A549 (cell line): ENCODE measurements around the gene CFAP157. TPM values are rescaled to one million over a fixed set of nuclear protein-coding genes. Genes with fewer than 3 reads are reported as not detected.
A peak's percentile ranks its signal among the peaks of the same experiment; 100 is the strongest.
"Not testable (repeated sequence)": the region's sequence is repeated elsewhere in the genome, so short reads cannot be mapped to it uniquely, and the experiment has no call there.

Source experiments
- ATAC-seq, 2 experiments: fragments of 200-7000 bp in 1 of 2; fragments of >200 bp in 1 of 2; cut with Nextera tagmentation in 1 of 2; cut with Tn5 transposase in 1 of 2; 3 replicates each; pipeline versions ENCODE4 v1.8.0 to v1.9.1; 2018 to 2020; ENCODE audit warnings: mild to moderate bottlenecking in 1 of 2, moderate library complexity in 1 of 2
- CTCF ChIA-PET: fragments of 300-600 bp; sonication (Branson Sonifier 250); formaldehyde crosslinking; extraction: SDS; loops from one replicate; lab custom pipeline; 2021; ENCODE audit warnings: antibody characterized with exemption, inconsistent platforms; lab: Yijun Ruan, JAX
- POLR2A ChIA-PET: fragments of 350-600 bp; formaldehyde crosslinking; extraction: SDS; loops from one replicate; lab custom pipeline; 2021; ENCODE audit warnings: antibody characterized with exemption, inconsistent platforms; lab: Yijun Ruan, JAX
- DNase-seq, 2 experiments: peaks; one replicate each; pipeline versions ENCODE4 v3.0.0 to v3.0.0-alpha.2; 2011 to 2016; ENCODE audit warnings: low read depth in 1 of 2, low spot score in 1 of 2
- FAIRE-seq: peaks from 2 replicates; lab custom pipeline; 2011; peaks lifted over from hg19 to GRCh38; lab: Jason Lieb, UNC
- H3K27ac ChIP-seq, 2 experiments: fragments of >200 bp; sonication (Bioruptor Twin); formaldehyde crosslinking; 3 replicates each; pipeline ENCODE4 v1.5.1; 2016 to 2017
- H3K4me1 ChIP-seq: fragments of >200 bp; sonication (Bioruptor Twin); formaldehyde crosslinking; 3 replicates; pipeline ENCODE4 v1.6.1; 2016
- H3K4me2 ChIP-seq: fragments of >200 bp; sonication (Bioruptor Twin); formaldehyde crosslinking; 3 replicates; pipeline ENCODE4 v1.6.1; 2016
- H3K4me3 ChIP-seq: fragments of >200 bp; sonication (Bioruptor Twin); formaldehyde crosslinking; 3 replicates; pipeline ENCODE4 v1.5.1; 2016
- H3K9me3 ChIP-seq: fragments of >200 bp; sonication (Bioruptor Twin); formaldehyde crosslinking; 3 replicates; pipeline ENCODE4 v1.6.1; 2016
- ATOH8 ChIP-seq: fragments of 250-450 bp; sonication (Bioruptor Pico); IDR thresholded peaks from 2 replicates; pipeline ENCODE4 v1.5.0; 2020; ENCODE audit warnings: low read depth, mild to moderate bottlenecking, moderate library complexity
- CBX2 ChIP-seq: fragments of 200-600 bp; sonication (generic); IDR thresholded peaks from 2 replicates; pipeline ENCODE4 v1.6.1; 2016; ENCODE audit warnings: low read depth, mild to moderate bottlenecking, borderline replicate concordance
- EHMT2 ChIP-seq: fragments of 200-600 bp; sonication (generic); IDR thresholded peaks from 2 replicates; pipeline ENCODE4 v1.6.1; 2016; ENCODE audit warnings: antibody characterized with exemption, low read depth, mild to moderate bottlenecking, moderate library complexity
- ELK1 ChIP-seq: fragments of 150-350 bp; IDR thresholded peaks from 2 replicates; pipeline ENCODE4 v1.6.1; 2014; ENCODE audit warnings: low read depth, mild to moderate bottlenecking, low read length
- EP300 ChIP-seq, 2 experiments: fragments of >200 bp; sonication (Bioruptor Twin); formaldehyde crosslinking; IDR thresholded peaks; 2 replicates in 1 of 2; 3 replicates in 1 of 2; pipeline ENCODE4 v1.6.1; 2016 to 2017
- FOSB ChIP-seq: fragments of 250-450 bp; sonication (Bioruptor Pico); IDR thresholded peaks from 2 replicates; pipeline ENCODE4 v1.5.0; 2020; ENCODE audit warnings: mild to moderate bottlenecking, moderate library complexity
- FOSL2 ChIP-seq, 2 experiments: fragments of 450-650 bp in 1 of 2; fragments of >200 bp in 1 of 2; sonication (Bioruptor Twin) in 1 of 2; formaldehyde crosslinking; IDR thresholded peaks; 2 replicates each; pipeline versions ENCODE4 v1.5.0 to v1.6.1; 2016 to 2020; ENCODE audit warnings: mild to moderate bottlenecking in 1 of 2, moderate library complexity in 1 of 2
- HMGXB4 ChIP-seq: fragments of 250-450 bp; sonication (Bioruptor Pico); IDR thresholded peaks from 2 replicates; pipeline ENCODE4 v1.5.0; 2021; ENCODE audit warnings: mild to moderate bottlenecking, moderate library complexity, borderline replicate concordance
- HOXB13 ChIP-seq: fragments of 250-450 bp; sonication (Bioruptor Pico); IDR thresholded peaks from 2 replicates; pipeline ENCODE4 v1.5.0; 2020; ENCODE audit warnings: low read depth, mild to moderate bottlenecking, moderate library complexity
- NFE2L2 ChIP-seq: fragments of 150-350 bp; conservative IDR thresholded peaks from 2 replicates; pipeline ENCODE4 v1.6.1; 2014; ENCODE audit warnings: low read length
- NPAS2 ChIP-seq: fragments of 250-450 bp; sonication (Bioruptor Pico); IDR thresholded peaks from 2 replicates; pipeline ENCODE4 v1.8.0; 2022; ENCODE audit warnings: mild to moderate bottlenecking, moderate library complexity, borderline replicate concordance
- PHF8 ChIP-seq: fragments of 200-600 bp; sonication (generic); IDR thresholded peaks from 2 replicates; pipeline ENCODE4 v1.6.1; 2016; ENCODE audit warnings: low read depth, mild to moderate bottlenecking, antibody characterized with exemption, moderate library complexity, borderline replicate concordance
- RARB ChIP-seq: fragments of 250-450 bp; sonication (Bioruptor Pico); IDR thresholded peaks from 2 replicates; pipeline ENCODE4 v1.8.0; 2021; ENCODE audit warnings: mild to moderate bottlenecking, moderate library complexity
- USF2 ChIP-seq: fragments of 450-650 bp; IDR thresholded peaks from 2 replicates; pipeline ENCODE4 v1.6.1; 2014; ENCODE audit warnings: antibody characterized with exemption
- ZC3H11A ChIP-seq: fragments of 450-650 bp; IDR thresholded peaks from 2 replicates; pipeline ENCODE4 v1.6.1; 2014; ENCODE audit warnings: antibody characterized with exemption, mild to moderate bottlenecking
- ZFP36 ChIP-seq: fragments of 450-650 bp; IDR thresholded peaks from 2 replicates; pipeline ENCODE4 v1.6.1; 2014; ENCODE audit warnings: borderline replicate concordance; ENCODE audit not compliant: partially characterized antibody
- WGBS: methylation state at CpG from one replicate; pipeline ENCODE4 v1.1.6; 2017; ENCODE audit errors: missing lambda C conversion rate; 5-methylcytosine and 5-hydroxymethylcytosine counted together
- polyA plus RNA-seq, 4 experiments: library from polyadenylated mRNA; depleted of rRNA in 3 of 4; stranded (reverse); fragments of >200 nt; fragmentation: RNase III in 1 of 4; extraction: RNeasy Plus Mini Kit Qiagen cat#74134 plus additional on column Dnase treatment in 1 of 4; gene quantifications; 2 replicates in 3 of 4; 3 replicates in 1 of 4; pipeline ENCODE4 v1.2.3, GENCODE V29; 2011 to 2017
- TF ChIP-seq, protein P1 (sequence below): fragments of 200-600 bp; sonication (generic); IDR thresholded peaks from 2 replicates; pipeline ENCODE4 v1.6.1; 2016; ENCODE audit warnings: antibody characterized with exemption, mild to moderate bottlenecking, moderate library complexity

CFAP157 gene
- polyA plus RNA-seq, 2 of the 4 experiments (the other 2 are of a cell fraction), result 0.04 TPM

DNA sequence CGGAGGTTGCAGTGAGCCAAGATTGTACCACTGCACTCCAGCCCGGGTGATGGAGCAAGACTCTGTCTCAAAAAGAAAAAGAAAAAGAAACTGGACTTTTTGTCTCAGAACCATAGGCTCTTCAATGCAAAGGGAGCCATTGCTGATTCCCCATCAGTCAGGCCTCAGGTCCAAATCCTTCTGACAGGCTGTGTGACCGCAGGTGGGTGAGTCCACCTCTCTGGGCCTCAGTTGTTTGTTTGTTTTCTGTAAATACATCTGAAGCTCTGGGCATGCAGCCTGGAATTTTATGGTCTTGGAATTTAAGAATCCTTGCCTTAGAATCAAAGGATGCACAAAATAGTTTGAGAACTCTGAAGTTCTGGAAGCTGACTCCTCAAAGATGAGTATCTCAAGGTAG, 49.4 kb downstream of the CFAP157 start:
- no peak overlapping the region for H3K27ac ChIP-seq
- TF ChIP-seq ZFP36, result peak; percentile 13
- no peak for TF ChIP-seq PHF8
- H3K4me2 ChIP-seq, result no peak overlapping the region
- H3K4me1 ChIP-seq, result peaks cover 14% of the 10 kb centered on the region
- ChIA-PET CTCF (interaction anchor here (0.7 to 3.4 kb wide), 7 partner anchors 9 to 114 kb away, joined by 3 to 16 read pairs (median 11); partner anchors contain the start of gene TOR2A), POLR2A (interaction anchor here (0.6 to 0.7 kb wide), 2 partner anchors 37 to 52 kb away, joined by 3 to 4 read pairs; no protein-coding TSS in a partner anchor)
- 87% methylated on average over 3 of the region's 3 CpGs for WGBS
- H3K4me3 ChIP-seq, result no peak overlapping the region
- FAIRE-seq, result no peak
- no peak for DNase-seq
- no peaks in the 10 kb centered on the region for H3K9me3 ChIP-seq
- no peak for ATAC-seq

- CTCF ChIA-PET, result interaction anchor here (0.7 to 3.4 kb wide), 4 partner anchors 12 to 113 kb away, joined by 4 to 16 read pairs (median 12); partner anchors contain the start of gene TOR2A
Measured at GRCh38 chr9:127756776-127757175, 50.0 kb downstream of the CFAP157 start.

GRCh38 chr9:127758843-127759242, 52.1 kb downstream of the CFAP157 start:
- H3K4me2 ChIP-seq, result no peak overlapping the region
- POLR2A ChIA-PET, result interaction anchor here (0.6 kb wide), 1 partner anchor 13 kb away, joined by 5 read pairs; no protein-coding TSS in a partner anchor
- TF ChIP-seq CBX2 (no peak), FOSB (CRISPR knock-in tag) (no peak), HOXB13 (CRISPR knock-in tag) (no peak), ELK1 (no peak), HMGXB4 (CRISPR knock-in tag) (no peak), EHMT2 (no peak), EP300 (IDR thresholded peaks at IDR 0.05) (no peak), RARB (CRISPR knock-in tag) (no peak), FOSL2 (IDR thresholded peaks at IDR 0.05) (no peak), FOSL2 (CRISPR knock-in tag; IDR thresholded peaks at IDR 0.05) (no peak), ZC3H11A (no peak), NPAS2 (CRISPR knock-in tag) (no peak)
- 67% methylated on average over 5 of the region's 5 CpGs for WGBS
- no peaks in the 10 kb centered on the region for H3K9me3 ChIP-seq
- peaks cover 14% of the 10 kb centered on the region for H3K4me1 ChIP-seq
- CTCF ChIA-PET, result interaction anchor here (1.9 to 3.4 kb wide), 2 partner anchors 24 to 26 kb away, joined by 4 to 16 read pairs; partner anchors contain the start of gene TOR2A
- no peak for ATAC-seq
- no peak for FAIRE-seq
- H3K27ac ChIP-seq, result no peak overlapping the region
- DNase-seq, result no peak
- H3K4me3 ChIP-seq, result no peak overlapping the region

More at GRCh38 chr9:127756776-127757175, 50.0 kb downstream of the CFAP157 start:
- ATAC-seq, H3K4me3 ChIP-seq, H3K27ac ChIP-seq, H3K4me2 ChIP-seq, H3K9me3 ChIP-seq, DNase-seq, FAIRE-seq: not testable (repeated sequence)
- POLR2A ChIA-PET, result interaction anchor here (0.6 to 0.7 kb wide), 3 partner anchors 22 to 53 kb away, joined by 3 to 4 read pairs (median 3); no protein-coding TSS in a partner anchor
- WGBS, result 59% methylated on average over 11 of the region's 11 CpGs
- H3K4me1 ChIP-seq, result peaks cover 14% of the 10 kb centered on the region

DNA sequence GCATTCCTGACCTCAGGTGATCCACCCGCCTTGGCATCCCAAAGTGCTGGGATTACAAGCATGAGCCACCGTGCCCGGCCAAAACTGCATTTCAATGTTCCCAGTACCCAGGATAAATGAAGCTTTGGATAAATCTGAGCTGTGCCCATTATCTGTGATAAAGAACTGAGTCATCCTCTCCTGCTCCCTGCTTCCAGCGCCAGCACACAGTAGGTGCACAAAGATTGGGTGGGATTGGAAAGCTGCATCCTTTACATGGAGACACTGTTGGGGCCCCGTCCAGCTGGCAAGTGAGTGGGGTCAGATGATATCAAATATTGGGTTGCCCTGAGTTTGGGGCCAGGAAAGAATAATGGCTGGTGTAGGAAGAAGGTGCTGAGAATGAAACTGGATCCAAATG, 54.3 kb downstream of the CFAP157 start:
- FAIRE-seq (no peak), ATAC-seq (0 out of 6 replicates have a peak, but pooled peaks of 1 of the 2 experiments have one; percentile 12), DNase-seq (no peak)
- WGBS, result 59% methylated on average over 5 of the region's 5 CpGs
- H3K4me3 ChIP-seq, result no peak overlapping the region
- no peaks in the 10 kb centered on the region for H3K4me1 ChIP-seq
- POLR2A ChIA-PET, result no interaction called here
- no peak overlapping the region for H3K27ac ChIP-seq
- no peak overlapping the region for H3K4me2 ChIP-seq
- CTCF ChIA-PET, result interaction anchor here (0.6 to 15.5 kb wide), 7 partner anchors 23 to 182 kb away, joined by 3 to 157 read pairs (median 5); partner anchors contain the start of genes CDK9, SH2D3C and TOR2A
- no peaks in the 10 kb centered on the region for H3K9me3 ChIP-seq
- TF ChIP-seq PHF8 (no peak), ZC3H11A (no peak), USF2 (no peak), ATOH8 (CRISPR knock-in tag) (no peak), NFE2L2 (no peak)
- TF ChIP-seq, protein P1, sequence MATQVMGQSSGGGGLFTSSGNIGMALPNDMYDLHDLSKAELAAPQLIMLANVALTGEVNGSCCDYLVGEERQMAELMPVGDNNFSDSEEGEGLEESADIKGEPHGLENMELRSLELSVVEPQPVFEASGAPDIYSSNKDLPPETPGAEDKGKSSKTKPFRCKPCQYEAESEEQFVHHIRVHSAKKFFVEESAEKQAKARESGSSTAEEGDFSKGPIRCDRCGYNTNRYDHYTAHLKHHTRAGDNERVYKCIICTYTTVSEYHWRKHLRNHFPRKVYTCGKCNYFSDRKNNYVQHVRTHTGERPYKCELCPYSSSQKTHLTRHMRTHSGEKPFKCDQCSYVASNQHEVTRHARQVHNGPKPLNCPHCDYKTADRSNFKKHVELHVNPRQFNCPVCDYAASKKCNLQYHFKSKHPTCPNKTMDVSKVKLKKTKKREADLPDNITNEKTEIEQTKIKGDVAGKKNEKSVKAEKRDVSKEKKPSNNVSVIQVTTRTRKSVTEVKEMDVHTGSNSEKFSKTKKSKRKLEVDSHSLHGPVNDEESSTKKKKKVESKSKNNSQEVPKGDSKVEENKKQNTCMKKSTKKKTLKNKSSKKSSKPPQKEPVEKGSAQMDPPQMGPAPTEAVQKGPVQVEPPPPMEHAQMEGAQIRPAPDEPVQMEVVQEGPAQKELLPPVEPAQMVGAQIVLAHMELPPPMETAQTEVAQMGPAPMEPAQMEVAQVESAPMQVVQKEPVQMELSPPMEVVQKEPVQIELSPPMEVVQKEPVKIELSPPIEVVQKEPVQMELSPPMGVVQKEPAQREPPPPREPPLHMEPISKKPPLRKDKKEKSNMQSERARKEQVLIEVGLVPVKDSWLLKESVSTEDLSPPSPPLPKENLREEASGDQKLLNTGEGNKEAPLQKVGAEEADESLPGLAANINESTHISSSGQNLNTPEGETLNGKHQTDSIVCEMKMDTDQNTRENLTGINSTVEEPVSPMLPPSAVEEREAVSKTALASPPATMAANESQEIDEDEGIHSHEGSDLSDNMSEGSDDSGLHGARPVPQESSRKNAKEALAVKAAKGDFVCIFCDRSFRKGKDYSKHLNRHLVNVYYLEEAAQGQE, result no peak
